Upper lobe of right lung (tissue), 1 donor: ENCODE results near the gene MRPS18A. TPM values are rescaled to one million over a fixed set of nuclear protein-coding genes. Genes with fewer than 3 reads are reported as not detected.

ENCODE experiments used
- ATAC-seq: fragments of 200-7000 bp; cut with Tn5 transposase; one replicate; pipeline ENCODE4 v1.9.1; 2020; ENCODE audit warnings: mild to moderate bottlenecking, moderate library complexity
- DNase-seq: peaks from one replicate; pipeline ENCODE4 v3.0.0-alpha.2; 2020
- H3K27ac ChIP-seq: fragments of 200-600 bp; one replicate; pipeline ENCODE4 v1.8.0; 2022
- H3K27me3 ChIP-seq: fragments of 200-600 bp; one replicate; pipeline ENCODE4 v1.8.0; 2022; ENCODE audit warnings: mild to moderate bottlenecking
- H3K36me3 ChIP-seq: fragments of 200-600 bp; one replicate; pipeline ENCODE4 v1.8.0; 2022
- H3K4me1 ChIP-seq: fragments of 200-600 bp; one replicate; pipeline ENCODE4 v1.8.0; 2022
- H3K4me3 ChIP-seq: fragments of 200-600 bp; one replicate; pipeline ENCODE4 v1.8.0; 2022; ENCODE audit warnings: mild to moderate bottlenecking
- H3K9me3 ChIP-seq: fragments of 200-600 bp; one replicate; pipeline ENCODE4 v1.8.0; 2022
- CTCF ChIP-seq: fragments of 200-600 bp; IDR thresholded peaks from one replicate; pipeline ENCODE4 v1.8.0; 2022; ENCODE audit warnings: antibody characterized with exemption
- intact Hi-C: fragments of 100-400 bp; cut with DNase I; formaldehyde crosslinking; loops from one replicate; pipeline ENCODE4 v1.11.0; 2022
- total RNA-seq: library from RNA; stranded (reverse); fragmentation: NEBNext Ultra II Directional; extraction: Animal tissue kit (Norgen Biotek cat#: 25700); gene quantifications from one replicate; pipeline ENCODE4 v1.2.1, GENCODE V29; 2021
- donor health status: DM: no; HTN: yes; CAD: no; lungs with severe emphysema.

Gene MRPS18A
- total RNA-seq, 1 donor from 2014 or later: 28.1 TPM

GRCh38 chr6:43674921-43675320 is 12.7 kb downstream of the MRPS18A start:
- no peak overlapping the region for H3K4me3 ChIP-seq
- no peak for TF ChIP-seq CTCF
- H3K27ac ChIP-seq: no peak overlapping the region
- H3K4me1 ChIP-seq: peaks cover 5% of the 10 kb centered on the region
- DNase-seq: no peak
- no peaks in the 10 kb centered on the region for H3K27me3 ChIP-seq
- intact Hi-C loops: no loop called here
- H3K36me3 ChIP-seq: peaks cover 84% of the 10 kb centered on the region
- no peaks in the 10 kb centered on the region for H3K9me3 ChIP-seq
- no peak for ATAC-seq

DNA sequence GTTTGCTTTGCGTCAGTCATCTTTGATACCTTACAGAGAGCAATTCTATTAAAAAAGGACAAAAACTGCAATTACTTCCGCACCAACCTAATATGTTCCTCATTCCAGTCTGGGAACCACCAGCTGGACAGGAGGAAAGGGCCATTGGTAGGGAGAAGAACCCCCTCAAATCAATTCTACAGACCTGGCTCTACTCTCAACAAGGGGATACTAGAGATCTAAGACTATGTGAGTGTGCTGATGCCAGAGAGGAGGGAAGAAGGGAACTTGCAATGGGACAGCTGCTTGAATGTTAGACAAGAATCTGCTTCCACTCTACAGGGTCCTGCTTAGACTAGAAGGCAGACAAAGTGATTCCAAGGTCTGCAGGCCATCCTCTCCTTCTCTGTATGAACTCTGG is 13.3 kb downstream of the MRPS18A start:
- Histone ChIP-seq H3K36me3 (peaks cover 78% of the 10 kb centered on the region), H3K27me3 (no peaks in the 10 kb centered on the region), H3K4me3 (no peak overlapping the region), H3K4me1 (peaks cover 12% of the 10 kb centered on the region), H3K27ac (no peak overlapping the region), H3K9me3 (no peaks in the 10 kb centered on the region)
- DNase-seq: no peak
- no peak for ATAC-seq
- TF ChIP-seq CTCF: no peak
- intact Hi-C loops: no loop called here

- intact Hi-C loops: no loop called here
- Histone ChIP-seq H3K36me3 (peaks cover 70% of the 10 kb centered on the region), H3K27me3 (no peaks in the 10 kb centered on the region), H3K4me3 (no peak overlapping the region), H3K9me3 (no peaks in the 10 kb centered on the region), H3K4me1 (peaks cover 19% of the 10 kb centered on the region), H3K27ac (peak overlapping the region; percentile 52)
- TF ChIP-seq CTCF: no peak
- DNase-seq (no peak), ATAC-seq (no peak)
These were observed 14.0 kb downstream of the MRPS18A start for GRCh38 chr6:43673444-43674084.

GRCh38 chr6:43671801-43672690 is 15.5 kb downstream of the MRPS18A start:
- Histone ChIP-seq H3K27ac (peak overlapping the region; percentile 52), H3K36me3 (peaks cover 55% of the 10 kb centered on the region), H3K4me3 (no peak overlapping the region), H3K4me1 (peaks cover 34% of the 10 kb centered on the region), H3K27me3 (no peaks in the 10 kb centered on the region), H3K9me3 (no peaks in the 10 kb centered on the region)
- ATAC-seq (no peak), DNase-seq (no peak)
- no peak for TF ChIP-seq CTCF
- intact Hi-C loops: no loop called here

GRCh38 chr6:43671011-43671800 is 16.4 kb downstream of the MRPS18A start:
- H3K36me3 ChIP-seq: peaks cover 47% of the 10 kb centered on the region
- intact Hi-C loops: no loop called here
- no peaks in the 10 kb centered on the region for H3K27me3 ChIP-seq
- H3K4me3 ChIP-seq: no peak overlapping the region
- no peak for TF ChIP-seq CTCF
- H3K4me1 ChIP-seq: peaks cover 35% of the 10 kb centered on the region
- no peak overlapping the region for H3K27ac ChIP-seq
- no peak for ATAC-seq
- DNase-seq: no peak
- no peaks in the 10 kb centered on the region for H3K9me3 ChIP-seq
